Astrocyte (in vitro differentiated cells and primary cell): ENCODE results near the gene ABCA12. TPM values are rescaled to one million over a fixed set of nuclear protein-coding genes. Genes with fewer than 3 reads are reported as not detected.

Source experiments
- DNase-seq: peaks from one replicate; pipeline ENCODE4 v3.0.0-alpha.2; 2010; ENCODE audit warnings: low read depth
- FAIRE-seq: peaks from 2 replicates; lab custom pipeline; 2011; peaks lifted over from hg19 to GRCh38; lab: Jason Lieb, UNC
- H2AFZ ChIP-seq: 2 replicates; pipeline ENCODE4 v1.6.0; 2012; ENCODE audit warnings: low read depth, low read length, inconsistent platforms
- H3K27ac ChIP-seq: 2 replicates; pipeline ENCODE4 v1.5.1; 2011; ENCODE audit warnings: low read depth, low read length, inconsistent platforms
- H3K27me3 ChIP-seq: 2 replicates; pipeline ENCODE4 v1.6.0; 2011; ENCODE audit warnings: low read length, inconsistent platforms; ENCODE audit not compliant: insufficient read depth
- H3K36me3 ChIP-seq: 2 replicates; pipeline ENCODE4 v1.5.1; 2011; ENCODE audit warnings: low read length, inconsistent platforms; ENCODE audit not compliant: insufficient read depth
- H3K4me1 ChIP-seq: 2 replicates; pipeline ENCODE4 v1.5.1; 2011; ENCODE audit warnings: low read length, inconsistent platforms; ENCODE audit not compliant: insufficient read depth
- H3K4me2 ChIP-seq: 2 replicates; pipeline ENCODE4 v1.6.0; 2012; ENCODE audit warnings: low read length, inconsistent platforms
- H3K4me3 ChIP-seq: 2 replicates; pipeline ENCODE4 v1.5.1; 2011; ENCODE audit warnings: low read depth, mild to moderate bottlenecking, low read length, inconsistent platforms; ENCODE audit not compliant: insufficient read depth
- H3K79me2 ChIP-seq: 2 replicates; pipeline ENCODE4 v1.6.0; 2012; ENCODE audit warnings: mild to moderate bottlenecking, low read length, inconsistent platforms; ENCODE audit not compliant: insufficient read depth
- H3K9ac ChIP-seq: 2 replicates; pipeline ENCODE4 v1.6.0; 2012; ENCODE audit warnings: mild to moderate bottlenecking, low read length, inconsistent platforms
- H3K9me3 ChIP-seq: 2 replicates; pipeline ENCODE4 v1.5.1; 2012; ENCODE audit warnings: low read depth, mild to moderate bottlenecking, low read length, inconsistent platforms; ENCODE audit not compliant: insufficient read depth
- H4K20me1 ChIP-seq: 2 replicates; pipeline ENCODE4 v1.6.0; 2012; ENCODE audit warnings: low read length, inconsistent platforms; ENCODE audit not compliant: insufficient read depth
- H3K27ac Mint-ChIP-seq: one replicate; pipeline ENCODE4 v1.8.0; 2021; ENCODE audit warnings: mild to moderate bottlenecking, mixed read lengths; ENCODE audit not compliant: unreplicated experiment
- H3K27me3 Mint-ChIP-seq: one replicate; pipeline ENCODE4 v1.8.0; 2021; ENCODE audit warnings: low read depth, mixed read lengths; ENCODE audit not compliant: unreplicated experiment
- H3K36me3 Mint-ChIP-seq: one replicate; pipeline ENCODE4 v1.8.0; 2021; ENCODE audit warnings: low read depth, mixed read lengths; ENCODE audit not compliant: unreplicated experiment
- H3K4me1 Mint-ChIP-seq: one replicate; pipeline ENCODE4 v1.8.0; 2021; ENCODE audit warnings: low read depth, mixed read lengths; ENCODE audit not compliant: unreplicated experiment
- H3K4me3 Mint-ChIP-seq: one replicate; pipeline ENCODE4 v1.8.0; 2021; ENCODE audit warnings: mild to moderate bottlenecking, moderate library complexity, mixed read lengths; ENCODE audit not compliant: unreplicated experiment
- H3K9me3 Mint-ChIP-seq: one replicate; pipeline ENCODE4 v1.8.0; 2021; ENCODE audit warnings: mild to moderate bottlenecking, mixed read lengths; ENCODE audit not compliant: unreplicated experiment
- EZH2 ChIP-seq: IDR thresholded peaks from 2 replicates; pipeline ENCODE4 v1.6.1; 2012; ENCODE audit warnings: mild to moderate bottlenecking, low read length, inconsistent platforms; ENCODE audit not compliant: insufficient read depth
- total RNA-seq: library from RNA; stranded (reverse); gene quantifications from 2 replicates; pipeline ENCODE4 v1.2.1, GENCODE V29; 2021
- TF ChIP-seq, protein P1 (sequence below): IDR thresholded peaks from 2 replicates; pipeline ENCODE4 v1.5.1; 2011; ENCODE audit warnings: low read depth, mild to moderate bottlenecking, inconsistent platforms, low read length, moderate library complexity; ENCODE audit not compliant: insufficient read depth

ABCA12 gene
- total RNA-seq, 1 donor from 2014 or later, result 4.4 TPM

DNA sequence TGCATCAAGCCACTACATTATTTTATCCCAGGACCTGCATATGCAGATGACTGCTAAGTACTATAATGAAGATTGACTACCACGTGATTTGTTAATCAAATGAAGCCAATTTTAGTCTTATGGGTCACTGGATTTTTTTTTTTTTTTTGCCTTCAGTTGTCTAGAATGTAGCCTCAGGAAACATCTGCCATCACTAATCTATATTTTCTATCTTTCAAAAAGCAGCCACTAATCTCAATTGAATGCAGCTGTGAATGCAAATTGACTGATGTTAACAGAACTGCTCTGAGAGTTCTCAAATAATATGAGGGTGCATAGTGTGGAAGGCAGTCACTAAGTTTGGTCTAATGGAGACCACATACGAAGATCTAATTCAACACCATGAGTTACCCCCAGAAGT lies 106.3 kb downstream of the ABCA12 start:
- no peaks in the 10 kb centered on the region for H3K9me3 Mint-ChIP-seq
- H3K4me2 ChIP-seq, result no peak overlapping the region
- H3K36me3 Mint-ChIP-seq, result no peaks in the 10 kb centered on the region
- no peaks in the 10 kb centered on the region for H3K9me3 ChIP-seq
- FAIRE-seq (no peak), DNase-seq (no peak)
- no peaks in the 10 kb centered on the region for H3K4me1 ChIP-seq
- no peak overlapping the region for H3K27ac ChIP-seq
- peaks cover 13% of the 10 kb centered on the region for H3K4me1 Mint-ChIP-seq
- H3K4me3 ChIP-seq, result no peak overlapping the region
- no peak for TF ChIP-seq EZH2
- TF ChIP-seq, protein P1, sequence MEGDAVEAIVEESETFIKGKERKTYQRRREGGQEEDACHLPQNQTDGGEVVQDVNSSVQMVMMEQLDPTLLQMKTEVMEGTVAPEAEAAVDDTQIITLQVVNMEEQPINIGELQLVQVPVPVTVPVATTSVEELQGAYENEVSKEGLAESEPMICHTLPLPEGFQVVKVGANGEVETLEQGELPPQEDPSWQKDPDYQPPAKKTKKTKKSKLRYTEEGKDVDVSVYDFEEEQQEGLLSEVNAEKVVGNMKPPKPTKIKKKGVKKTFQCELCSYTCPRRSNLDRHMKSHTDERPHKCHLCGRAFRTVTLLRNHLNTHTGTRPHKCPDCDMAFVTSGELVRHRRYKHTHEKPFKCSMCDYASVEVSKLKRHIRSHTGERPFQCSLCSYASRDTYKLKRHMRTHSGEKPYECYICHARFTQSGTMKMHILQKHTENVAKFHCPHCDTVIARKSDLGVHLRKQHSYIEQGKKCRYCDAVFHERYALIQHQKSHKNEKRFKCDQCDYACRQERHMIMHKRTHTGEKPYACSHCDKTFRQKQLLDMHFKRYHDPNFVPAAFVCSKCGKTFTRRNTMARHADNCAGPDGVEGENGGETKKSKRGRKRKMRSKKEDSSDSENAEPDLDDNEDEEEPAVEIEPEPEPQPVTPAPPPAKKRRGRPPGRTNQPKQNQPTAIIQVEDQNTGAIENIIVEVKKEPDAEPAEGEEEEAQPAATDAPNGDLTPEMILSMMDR, result no peak
- no peak overlapping the region for H3K27ac Mint-ChIP-seq
- H3K27me3 Mint-ChIP-seq, result no peaks in the 10 kb centered on the region
- H3K27me3 ChIP-seq, result no peaks in the 10 kb centered on the region
- H3K9ac ChIP-seq, result no peak overlapping the region
- H3K79me2 ChIP-seq, result no peaks in the 10 kb centered on the region
- H4K20me1 ChIP-seq, result no peaks in the 10 kb centered on the region
- no peak overlapping the region for H2AFZ ChIP-seq
- no peak overlapping the region for H3K4me3 Mint-ChIP-seq
- H3K36me3 ChIP-seq, result no peaks in the 10 kb centered on the region

DNA sequence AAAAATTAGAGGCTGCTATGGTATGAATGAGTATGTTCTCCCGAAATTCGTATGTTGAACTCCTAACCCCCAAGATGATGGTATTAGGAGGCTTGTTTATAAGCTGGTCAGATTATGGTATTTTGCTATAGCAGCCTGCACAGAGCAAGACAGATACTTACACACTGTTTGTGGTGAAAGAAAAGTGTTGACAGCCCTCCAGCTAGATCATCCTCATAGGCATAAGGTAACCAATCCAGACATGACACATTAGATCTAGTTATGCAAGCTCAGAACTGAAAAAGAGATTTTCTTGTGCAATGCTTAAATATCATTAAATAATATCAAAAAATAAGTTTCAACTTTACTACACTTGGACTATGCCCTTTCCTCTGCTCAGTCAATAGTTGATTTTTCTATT lies 107.1 kb downstream of the ABCA12 start:
- DNase-seq, result no peak
- no peak for FAIRE-seq
- Histone ChIP-seq H3K27ac (no peak overlapping the region), H3K4me3 (no peak overlapping the region), H2AFZ (no peak overlapping the region), H3K36me3 (no peaks in the 10 kb centered on the region), H3K9ac (no peak overlapping the region), H3K27me3 (no peaks in the 10 kb centered on the region), H3K9me3 (no peaks in the 10 kb centered on the region), H3K4me1 (no peaks in the 10 kb centered on the region), H3K79me2 (no peaks in the 10 kb centered on the region), H3K4me2 (no peak overlapping the region), H4K20me1 (no peaks in the 10 kb centered on the region)
- no peaks in the 10 kb centered on the region for H3K27me3 Mint-ChIP-seq
- H3K27ac Mint-ChIP-seq, result no peak overlapping the region
- TF ChIP-seq EZH2, result no peak
- TF ChIP-seq, protein P1, result no peak
- H3K9me3 Mint-ChIP-seq, result no peaks in the 10 kb centered on the region
- no peak overlapping the region for H3K4me3 Mint-ChIP-seq
- peaks cover 13% of the 10 kb centered on the region for H3K4me1 Mint-ChIP-seq
- no peaks in the 10 kb centered on the region for H3K36me3 Mint-ChIP-seq

DNA sequence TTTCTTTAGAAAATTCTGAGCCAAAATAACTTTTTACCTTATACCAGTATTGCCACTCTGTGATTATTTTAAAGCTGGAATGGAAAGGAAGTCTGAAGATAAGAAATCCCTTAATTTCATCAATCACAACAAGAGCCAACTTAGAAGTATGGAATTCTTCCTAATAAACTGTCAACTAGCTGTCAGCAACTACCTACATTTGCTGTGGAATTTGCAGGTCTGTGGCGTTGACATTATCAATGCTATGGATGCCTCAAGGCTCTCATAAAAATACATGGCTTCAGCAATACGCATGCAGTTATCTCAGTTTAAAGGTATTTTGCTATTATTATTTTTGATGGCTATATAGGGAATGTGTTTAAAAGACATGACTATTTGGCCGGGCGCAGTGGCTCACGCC lies 108.5 kb downstream of the ABCA12 start:
- DNase-seq, result no peak
- TF ChIP-seq, protein P1, result no peak
- no peak for TF ChIP-seq EZH2
- no peak overlapping the region for H3K27ac ChIP-seq
- no peaks in the 10 kb centered on the region for H3K27me3 ChIP-seq
- H3K36me3 ChIP-seq, result no peaks in the 10 kb centered on the region
- no peaks in the 10 kb centered on the region for H3K79me2 ChIP-seq
- Mint-ChIP-seq H3K27me3 (no peaks in the 10 kb centered on the region), H3K36me3 (no peaks in the 10 kb centered on the region), H3K27ac (no peak overlapping the region), H3K9me3 (no peaks in the 10 kb centered on the region), H3K4me1 (peaks cover 13% of the 10 kb centered on the region), H3K4me3 (no peak overlapping the region)
- no peaks in the 10 kb centered on the region for H3K4me1 ChIP-seq
- no peaks in the 10 kb centered on the region for H3K9me3 ChIP-seq
- no peak overlapping the region for H3K4me3 ChIP-seq
- no peak overlapping the region for H2AFZ ChIP-seq
- no peak overlapping the region for H3K4me2 ChIP-seq
- H4K20me1 ChIP-seq, result no peaks in the 10 kb centered on the region
- no peak for FAIRE-seq
- no peak overlapping the region for H3K9ac ChIP-seq
